ENCODE measurements around the gene PPP2R3B.

Gene PPP2R3B

GRCh38 chrX:370244-370962, 16.3 kb downstream of the PPP2R3B start:
- DNase-seq (ENCODE audit: low spot score), result no peak

DNA sequence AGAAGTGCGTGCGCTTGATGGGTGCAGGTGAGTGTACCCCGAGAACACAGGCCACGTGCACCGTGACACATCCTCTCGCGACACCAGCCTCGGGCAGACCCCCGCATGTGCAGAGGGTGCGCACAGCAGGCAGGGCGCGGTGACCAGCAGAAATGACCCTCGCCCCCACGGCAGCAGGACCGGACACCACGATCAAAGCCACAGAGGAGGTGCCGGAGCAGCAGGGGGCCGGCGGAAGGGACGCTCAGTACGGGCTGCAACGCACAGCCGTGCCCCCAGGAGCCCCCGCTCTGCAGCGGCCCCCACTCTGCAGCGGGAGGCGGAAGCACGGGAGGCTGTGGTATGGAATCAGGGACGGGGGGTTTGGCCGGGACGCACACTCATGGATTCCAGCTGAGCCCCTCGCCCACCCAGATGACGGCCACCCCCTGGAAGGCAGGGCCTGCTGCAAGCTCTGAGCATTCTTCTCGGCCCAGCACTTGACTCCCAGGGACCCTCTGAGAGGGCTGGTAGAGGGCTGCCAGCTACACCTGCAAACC, 17.1 kb downstream of the PPP2R3B start:
- DNase-seq (ENCODE audit: low spot score), result no peak

DNA sequence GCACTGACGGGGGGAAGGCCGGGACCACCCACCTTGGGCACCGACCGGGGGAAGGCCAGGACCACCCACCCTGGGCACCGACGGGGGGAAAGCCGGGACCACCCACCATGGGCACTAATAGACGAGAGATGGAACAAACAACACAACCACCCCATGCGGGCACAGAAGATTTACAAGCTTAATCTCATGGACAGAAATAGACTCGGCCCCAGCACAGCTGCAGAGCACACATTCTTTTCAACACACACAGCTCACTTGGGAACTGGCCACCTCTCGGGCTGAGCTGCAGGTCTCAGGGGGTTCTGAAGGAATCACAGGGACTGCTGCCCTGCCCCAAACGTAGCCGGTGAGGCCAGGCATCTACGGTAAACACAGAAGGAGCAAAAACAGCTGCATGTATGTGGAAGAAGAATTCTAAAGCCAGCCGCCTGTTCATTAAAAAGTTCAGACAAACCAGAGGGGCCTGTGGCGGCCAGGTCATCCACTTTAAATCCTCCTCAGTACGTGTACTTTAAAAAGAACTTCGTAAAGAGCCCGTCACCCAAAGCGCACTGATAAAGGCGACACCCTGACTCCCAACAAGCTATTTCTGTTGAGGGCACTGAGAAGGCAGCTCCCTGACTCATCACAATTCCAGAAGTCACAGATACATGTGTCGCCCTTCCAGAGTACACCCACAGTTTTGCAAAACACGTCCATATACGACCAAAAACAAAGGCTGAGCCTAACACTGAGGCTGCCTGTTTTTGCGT, 17.7 kb downstream of the PPP2R3B start:
- DNase-seq (ENCODE audit: low spot score), result no peak

- DNase-seq (ENCODE audit: low spot score), result no peak
Measured at GRCh38 chrX:367866-368265, 18.8 kb downstream of the PPP2R3B start.

GRCh38 chrX:367349-367748, 19.4 kb downstream of the PPP2R3B start:
- DNase-seq (ENCODE audit: low spot score), result no peak

DNA sequence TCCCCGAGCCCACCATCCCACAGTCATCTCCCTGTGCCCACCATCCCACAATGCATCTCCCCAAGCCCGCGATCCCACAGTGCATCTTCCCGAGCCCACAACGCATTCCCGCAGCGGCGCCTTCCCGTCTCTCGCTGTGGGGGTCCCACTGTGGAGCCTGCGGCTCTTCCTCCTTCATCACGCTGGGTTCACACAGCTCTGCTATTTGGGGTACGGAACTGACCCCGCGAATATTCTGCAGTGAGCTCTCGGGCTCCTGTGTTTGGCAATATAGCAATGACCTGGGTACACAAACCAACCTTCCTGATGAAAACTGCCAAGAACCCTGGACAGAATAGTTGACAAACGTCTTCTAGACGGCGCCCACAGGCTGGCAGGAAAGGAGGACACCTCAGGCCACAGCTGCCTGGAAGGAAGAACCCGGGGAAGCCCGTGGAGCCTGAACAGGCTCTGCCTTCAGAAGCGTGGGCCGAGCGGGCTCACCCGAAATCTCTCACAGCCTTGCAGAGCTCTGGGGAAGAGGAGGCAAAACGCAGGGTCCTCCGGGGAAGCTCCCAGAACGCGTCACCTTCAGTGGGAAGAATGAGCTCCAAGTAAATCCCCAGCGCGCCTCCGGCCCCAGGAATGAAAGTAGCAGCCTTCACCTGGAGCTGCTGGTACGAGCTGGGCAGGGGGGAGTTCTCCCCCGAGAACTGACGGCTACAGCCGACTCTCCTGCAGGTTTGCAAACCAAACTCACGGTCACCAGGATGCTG, 22.9 kb downstream of the PPP2R3B start:
- no peak for DNase-seq (ENCODE audit: low spot score)

DNA sequence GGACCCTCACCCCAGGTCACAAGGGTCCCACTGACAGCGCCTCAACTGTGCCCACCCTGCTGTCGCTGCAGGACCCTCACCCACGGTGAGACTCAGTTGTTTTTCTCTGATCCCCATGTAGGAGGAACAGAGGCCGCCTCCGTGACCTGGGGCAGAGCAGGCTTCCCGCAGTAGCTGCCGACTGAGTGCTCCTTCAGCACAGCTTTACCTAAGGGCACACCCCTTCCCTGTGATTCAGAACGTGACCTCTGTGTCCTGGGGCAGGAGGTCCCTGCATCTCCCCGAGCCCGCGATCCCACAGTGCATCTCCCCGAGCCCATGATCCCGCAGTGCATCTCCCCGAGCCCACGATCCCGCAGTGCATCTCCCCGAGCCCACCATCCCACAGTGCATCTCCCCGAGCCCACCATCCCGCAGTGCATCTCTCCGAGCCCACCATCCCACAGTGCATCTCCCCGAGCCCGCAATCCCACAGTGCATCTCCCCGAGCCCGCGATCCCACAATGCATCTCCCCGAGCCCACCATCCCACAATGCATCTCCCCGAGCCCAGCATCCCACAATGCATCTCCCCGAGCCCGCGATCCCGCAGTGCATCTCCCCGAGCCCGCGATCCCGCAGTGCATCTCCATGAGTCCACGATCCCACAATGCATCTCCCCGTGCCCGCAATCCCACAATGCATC, 23.6 kb downstream of the PPP2R3B start:
- DNase-seq (ENCODE audit: low spot score), result no peak

GRCh38 chrX:362351-362750, 24.4 kb downstream of the PPP2R3B start:
- DNase-seq (ENCODE audit: low spot score), result no peak

- DNase-seq (ENCODE audit: low spot score), result no peak
Measured at GRCh38 chrX:361231-362145, 25.2 kb downstream of the PPP2R3B start.

- no peak for DNase-seq (ENCODE audit: low spot score)
Measured at GRCh38 chrX:360496-361150, 26.1 kb downstream of the PPP2R3B start.

DNA sequence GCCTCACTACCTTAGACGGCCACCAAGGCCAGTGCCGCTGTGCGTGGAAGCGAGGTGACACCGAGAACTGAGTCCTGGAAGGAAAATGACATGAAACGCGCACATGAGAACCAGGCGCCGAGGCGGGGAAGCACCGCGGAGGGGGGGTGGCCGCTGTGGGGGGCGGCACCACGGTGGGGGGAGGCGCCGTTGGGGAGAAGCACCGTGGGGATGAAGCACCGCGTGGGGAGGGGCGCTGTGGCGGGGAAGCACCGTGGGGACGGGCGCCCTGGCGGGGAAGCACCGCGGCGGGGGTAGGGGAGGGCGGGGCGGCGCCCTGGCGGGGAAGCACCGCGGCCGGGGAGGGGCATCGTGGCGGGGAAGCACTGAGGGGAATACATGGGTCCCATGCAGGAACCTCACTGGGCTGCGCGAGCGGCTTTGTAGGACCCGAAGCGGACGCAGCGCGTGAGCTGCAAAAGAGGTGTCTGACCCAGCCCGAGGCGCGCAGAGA, 28.0 kb downstream of the PPP2R3B start:
- no peak for DNase-seq (ENCODE audit: low spot score)

- DNase-seq (ENCODE audit: low spot score), result no peak
Measured at GRCh38 chrX:357693-358471, 28.8 kb downstream of the PPP2R3B start.

DNA sequence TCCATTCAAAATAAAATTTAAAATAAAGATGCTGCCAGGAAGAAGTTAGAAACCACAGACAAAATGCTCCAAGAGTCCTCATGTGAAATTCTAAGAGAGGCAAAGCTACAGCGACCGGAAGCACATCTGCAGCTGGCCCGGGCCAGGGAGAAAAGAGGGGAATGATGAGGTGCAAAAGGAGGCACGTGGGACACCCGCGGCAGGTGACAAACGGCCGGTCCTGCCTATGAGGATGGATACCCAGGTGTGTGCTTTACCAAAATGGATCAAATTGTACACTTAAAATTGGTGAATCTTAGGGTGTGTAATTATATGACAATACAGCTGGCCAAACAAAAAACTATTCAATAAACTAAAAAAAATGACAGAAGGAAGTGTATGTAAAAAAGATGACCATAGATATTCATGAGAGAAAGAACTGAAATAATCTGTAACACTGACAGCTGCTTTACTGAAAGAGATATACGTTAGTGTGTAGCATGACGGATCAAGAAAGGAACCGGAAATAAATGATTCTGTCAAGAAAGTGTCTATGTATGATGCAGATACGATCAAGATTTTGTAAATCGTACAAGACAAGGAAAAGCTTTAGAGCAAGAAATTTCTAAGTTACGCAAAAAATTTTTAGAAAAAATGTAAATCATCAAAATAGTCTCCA, 29.5 kb downstream of the PPP2R3B start:
- DNase-seq (ENCODE audit: low spot score), result no peak

DNA sequence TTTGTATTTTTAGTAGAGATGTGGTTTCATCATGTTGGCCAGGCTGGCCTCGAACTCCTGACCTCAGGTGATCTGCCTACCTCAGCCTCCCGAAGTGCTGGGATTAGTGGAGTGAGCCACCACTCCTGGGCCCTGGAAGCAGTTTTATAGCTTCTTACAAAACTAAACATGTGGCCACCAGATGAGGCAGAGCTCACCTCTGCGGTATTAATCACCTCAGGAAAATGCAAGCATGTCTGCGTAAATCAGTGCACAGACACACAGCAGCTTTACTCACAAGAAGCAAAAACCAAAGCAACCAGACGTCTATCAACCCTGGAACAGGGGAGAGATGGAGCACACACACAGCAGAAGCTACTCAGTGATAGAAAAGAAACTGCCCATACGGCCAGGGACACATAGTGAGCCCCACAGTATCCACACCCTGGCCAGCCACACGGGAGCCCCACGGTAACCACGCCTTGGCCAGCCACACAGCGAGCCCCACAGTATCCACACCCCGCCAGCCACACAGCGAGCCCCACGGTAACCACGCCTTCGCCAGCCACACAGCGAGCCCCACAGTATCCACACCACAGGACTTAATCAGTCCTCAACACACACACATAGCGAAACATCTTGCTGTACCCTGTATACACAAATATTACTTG, 30.2 kb downstream of the PPP2R3B start:
- DNase-seq (ENCODE audit: low spot score), result no peak

DNA sequence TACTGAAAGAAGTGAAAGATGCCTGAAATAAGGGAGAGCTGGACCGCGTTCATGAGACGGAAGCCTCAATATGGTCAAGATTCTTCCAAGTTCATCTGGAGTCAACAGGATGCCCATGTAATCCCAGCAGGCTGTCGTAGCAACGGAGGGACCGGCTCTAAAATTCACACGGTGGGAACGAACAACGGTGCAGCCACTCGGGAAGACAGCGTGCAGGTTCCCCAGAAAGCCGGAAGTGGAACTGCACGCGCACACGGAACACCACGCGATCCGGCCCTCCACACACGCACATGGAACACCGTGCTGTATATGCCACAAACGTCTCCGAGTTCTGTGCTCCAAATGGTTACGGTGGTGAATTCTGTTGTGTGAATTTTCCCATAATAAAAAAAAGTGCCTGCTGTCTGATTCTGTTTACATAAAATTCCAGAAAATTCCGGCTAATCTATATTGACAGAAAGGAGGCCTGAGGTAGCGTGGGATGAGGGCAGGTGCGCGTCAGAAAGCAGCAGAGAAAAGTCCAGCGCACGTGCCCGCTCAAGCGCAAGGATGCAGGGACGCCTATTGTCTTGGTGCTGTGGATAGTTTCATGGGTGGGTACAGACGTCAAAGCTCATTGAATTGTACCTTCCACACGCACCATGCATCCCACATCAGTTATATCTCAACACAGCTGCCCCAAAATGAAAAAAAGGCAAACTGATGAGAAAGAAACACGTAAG, 31.2 kb downstream of the PPP2R3B start:
- no peak for DNase-seq (ENCODE audit: low spot score)

DNA sequence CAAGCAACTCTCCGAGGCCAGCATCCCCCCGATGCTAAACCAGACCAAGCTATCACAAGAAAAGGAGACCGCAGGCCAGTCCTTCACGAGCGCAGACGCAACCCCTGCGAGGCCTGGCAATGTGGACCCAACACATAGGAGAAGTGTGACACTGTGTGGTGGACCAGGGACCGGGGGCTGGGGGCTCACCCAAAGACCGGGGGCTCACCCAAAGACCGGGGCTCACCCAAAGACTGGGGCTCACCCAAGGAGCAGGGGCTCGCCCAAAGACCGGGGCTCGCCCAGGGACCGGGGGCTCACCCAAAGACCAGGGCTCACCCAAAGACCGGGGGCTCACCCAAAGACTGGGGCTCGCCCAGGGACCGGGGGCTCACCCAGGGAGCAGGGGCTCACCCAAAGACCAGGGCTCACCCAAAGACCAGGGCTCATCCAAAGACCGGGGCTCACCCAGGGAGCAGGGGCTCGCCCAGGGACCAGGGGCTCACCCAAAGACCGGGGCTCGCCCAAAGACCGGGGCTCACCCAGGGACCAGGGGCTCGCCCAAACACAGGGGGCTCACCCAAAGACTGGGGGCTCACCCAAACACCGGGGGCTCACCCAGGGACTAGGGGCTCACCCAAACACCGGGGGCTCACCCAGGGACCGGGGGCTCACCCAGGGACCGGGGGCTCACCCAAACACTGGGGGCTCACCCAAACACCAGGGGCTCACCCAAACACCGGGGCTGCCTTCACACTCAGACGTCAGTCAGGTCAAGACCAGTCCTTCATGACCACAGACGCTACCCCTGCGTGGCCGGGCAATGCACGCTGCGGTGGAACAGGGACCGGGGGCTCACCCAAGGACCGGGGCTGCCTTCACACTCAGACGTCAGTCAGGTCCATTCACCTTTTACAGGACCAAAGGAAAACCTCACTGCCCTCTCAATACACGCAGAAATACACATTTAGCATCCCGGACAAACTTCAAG, 32.9 kb downstream of the PPP2R3B start:
- no peak for DNase-seq (ENCODE audit: low spot score)
